RCC 7860 (cell line): ENCODE results near the gene SLC30A1.

Experiments used
- DNase-seq: peaks from one replicate; pipeline ENCODE4 v3.0.0-alpha.2; 2015; ENCODE audit warnings: low spot score
- FAIRE-seq: peaks from 2 replicates; lab custom pipeline; 2012; peaks lifted over from hg19 to GRCh38; lab: Jason Lieb, UNC

Gene SLC30A1

GRCh38 chr1:211607754-211608473 lies 29.0 kb upstream of the SLC30A1 start:
- DNase-seq (no peak), FAIRE-seq (no peak)

- FAIRE-seq = no peak
- DNase-seq = no peak
Measured at GRCh38 chr1:211606914-211607753, 28.2 kb upstream of the SLC30A1 start.

- no peak for DNase-seq
- no peak for FAIRE-seq
Measured at GRCh38 chr1:211606332-211606913, 27.5 kb upstream of the SLC30A1 start.

DNA sequence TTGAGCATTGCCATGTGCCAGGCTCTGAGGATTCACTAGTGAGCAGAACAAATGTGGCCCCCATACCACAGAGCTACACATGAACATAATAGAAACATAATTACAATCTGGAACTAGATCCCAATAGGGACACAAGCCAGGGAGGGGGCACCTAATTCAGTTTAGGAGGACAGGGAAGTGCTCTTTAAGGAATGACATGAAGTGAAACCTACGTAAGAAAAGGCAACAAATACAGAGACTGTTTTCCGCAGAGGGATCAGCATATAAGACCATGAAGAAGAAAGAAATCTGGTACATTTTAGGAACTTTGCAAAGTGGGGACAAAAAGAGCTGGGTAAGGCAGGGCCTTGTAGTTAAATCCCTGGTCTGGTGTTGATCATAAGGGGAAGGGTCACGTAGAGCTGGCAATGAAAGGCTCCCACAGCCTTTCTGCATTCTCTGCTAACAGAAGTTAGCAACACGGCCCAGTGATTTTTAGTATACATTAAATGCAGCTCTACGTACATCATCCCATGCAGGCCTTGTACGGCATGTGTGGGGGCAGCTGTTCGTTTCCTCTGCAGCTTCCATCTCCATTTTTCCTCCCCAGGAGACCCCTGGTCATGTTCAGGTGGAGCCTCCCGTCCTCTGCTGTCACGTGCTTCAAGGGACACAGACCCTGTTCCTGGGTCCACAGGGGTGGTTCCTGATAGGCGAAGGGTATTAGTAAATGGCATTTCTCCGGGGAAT lies 26.8 kb upstream of the SLC30A1 start:
- no peak for DNase-seq
- FAIRE-seq = no peak

DNA sequence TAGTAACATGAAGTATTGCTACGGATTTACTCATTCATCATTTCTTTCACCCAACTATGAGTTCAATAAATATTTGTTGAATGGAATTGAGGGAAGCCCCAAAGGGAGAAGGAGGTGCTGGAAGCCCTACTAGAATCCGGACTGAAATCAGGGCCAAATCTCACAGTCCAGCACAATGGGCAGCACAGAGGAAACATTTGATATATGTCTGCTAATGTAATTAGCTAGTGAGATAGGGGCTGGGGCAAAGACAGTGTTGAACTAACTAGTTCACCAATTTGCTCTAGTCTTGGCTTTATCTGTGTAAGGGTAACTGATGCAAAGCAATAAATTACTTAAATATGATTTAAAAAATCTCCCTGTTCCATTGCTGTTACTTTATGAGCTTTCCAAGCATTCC lies 26.1 kb upstream of the SLC30A1 start:
- DNase-seq (no peak), FAIRE-seq (no peak)

GRCh38 chr1:211604548-211604947 lies 25.6 kb upstream of the SLC30A1 start:
- no peak for FAIRE-seq
- DNase-seq = no peak

GRCh38 chr1:211603713-211604112 lies 24.8 kb upstream of the SLC30A1 start:
- FAIRE-seq (no peak), DNase-seq (no peak)

DNA sequence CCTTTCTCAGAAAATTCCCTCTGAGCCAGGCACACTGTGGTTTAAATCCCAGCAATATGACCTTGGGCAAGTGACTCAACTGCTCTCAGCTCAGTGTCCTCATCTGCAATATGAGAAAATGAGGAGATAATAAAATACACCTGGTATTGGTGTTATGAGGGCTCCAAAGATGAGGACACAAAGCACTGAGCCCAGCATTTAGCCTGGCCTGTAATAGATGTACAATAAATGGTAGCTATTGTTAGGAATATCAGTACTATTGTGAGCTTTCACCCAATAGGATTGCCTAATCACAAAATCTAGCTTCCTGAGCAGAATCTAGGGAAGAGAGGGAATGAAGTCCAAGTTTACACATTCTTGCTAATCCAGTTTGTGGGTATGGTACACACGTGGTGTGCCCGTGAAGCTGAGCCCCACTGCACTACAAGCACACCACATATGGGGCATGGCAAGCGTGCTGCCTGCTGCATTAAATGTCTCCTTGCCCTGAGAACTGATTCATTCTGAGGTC lies 24.3 kb upstream of the SLC30A1 start:
- DNase-seq (no peak), FAIRE-seq (no peak)

DNA sequence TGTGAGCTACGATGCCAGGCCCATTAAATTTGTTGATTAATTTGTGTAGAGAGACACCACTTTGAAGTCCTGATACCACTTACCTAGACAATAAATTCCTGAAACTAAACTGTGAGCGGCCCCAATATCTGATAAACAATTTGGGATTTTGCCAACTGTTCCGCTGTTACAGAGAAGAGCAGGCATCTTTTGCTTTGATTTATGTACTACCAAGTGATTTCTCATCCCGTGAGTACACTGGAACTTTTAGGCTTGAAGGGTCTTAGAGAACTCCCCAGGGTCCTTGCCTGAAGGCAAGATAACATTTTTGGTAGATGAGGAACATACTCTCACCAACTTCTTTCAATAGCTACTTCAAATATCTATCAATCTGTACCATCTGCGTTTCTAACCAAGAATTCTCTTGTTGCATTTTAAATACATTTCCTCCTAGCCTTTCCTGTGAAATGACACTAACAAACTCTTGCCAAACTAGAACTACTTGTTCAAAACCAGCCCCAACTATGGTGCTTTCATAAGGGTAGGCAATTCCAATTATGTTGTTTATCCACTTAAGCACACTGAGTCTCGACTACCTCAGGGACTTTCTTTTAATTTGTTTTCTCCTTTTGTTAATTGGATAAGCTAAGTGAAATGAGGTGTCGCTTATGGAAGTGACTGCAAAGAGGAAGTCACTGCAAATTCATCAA lies 23.2 kb upstream of the SLC30A1 start:
- no peak for DNase-seq
- FAIRE-seq = no peak

DNA sequence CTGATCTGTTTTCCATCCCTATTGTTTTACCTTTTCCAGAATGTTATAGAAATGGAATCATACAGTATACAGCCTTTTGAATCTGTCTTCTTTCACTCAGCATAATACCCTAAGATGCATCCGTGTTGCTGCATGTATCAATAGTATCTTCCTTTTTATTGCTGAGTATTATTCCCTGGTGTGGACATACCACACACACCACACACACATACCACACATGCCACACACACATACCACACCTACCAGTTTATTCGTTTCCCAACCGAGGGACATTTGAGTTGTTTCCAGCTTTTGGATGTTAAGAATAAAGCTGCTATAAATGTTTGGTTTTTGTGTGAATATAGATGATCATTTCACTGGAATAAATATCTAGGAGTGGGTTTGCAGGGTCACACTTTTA lies 22.2 kb upstream of the SLC30A1 start:
- DNase-seq = no peak
- no peak for FAIRE-seq

GRCh38 chr1:211599250-211599649 lies 20.3 kb upstream of the SLC30A1 start:
- no peak for FAIRE-seq

DNA sequence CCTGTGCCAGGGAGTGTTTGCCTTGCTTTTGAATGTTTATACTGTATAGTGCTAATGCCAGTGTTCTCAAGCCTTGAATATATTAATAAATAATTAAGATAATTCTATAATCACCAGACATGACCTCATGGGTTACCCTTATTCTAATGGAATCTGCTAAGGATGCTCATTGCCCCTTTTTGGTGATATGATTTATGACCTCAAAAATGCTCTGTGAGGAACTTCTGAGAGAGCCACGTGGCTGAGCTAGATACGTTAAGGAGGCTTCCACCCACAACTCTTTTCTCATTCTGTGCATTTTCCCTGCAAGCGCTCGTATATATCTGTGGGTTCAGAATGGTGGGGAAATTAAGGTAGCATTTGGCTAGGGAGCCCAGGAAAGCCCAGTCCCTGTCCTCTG lies 19.6 kb upstream of the SLC30A1 start:
- no peak for DNase-seq
- FAIRE-seq = no peak

More at GRCh38 chr1:211599250-211599649, 20.3 kb upstream of the SLC30A1 start:
- DNase-seq = no peak

- no peak for DNase-seq
- no peak for FAIRE-seq
Measured at GRCh38 chr1:211596418-211597181, 17.6 kb upstream of the SLC30A1 start.

- FAIRE-seq (no peak), DNase-seq (no peak)
Measured at GRCh38 chr1:211595419-211595818, 16.5 kb upstream of the SLC30A1 start.

DNA sequence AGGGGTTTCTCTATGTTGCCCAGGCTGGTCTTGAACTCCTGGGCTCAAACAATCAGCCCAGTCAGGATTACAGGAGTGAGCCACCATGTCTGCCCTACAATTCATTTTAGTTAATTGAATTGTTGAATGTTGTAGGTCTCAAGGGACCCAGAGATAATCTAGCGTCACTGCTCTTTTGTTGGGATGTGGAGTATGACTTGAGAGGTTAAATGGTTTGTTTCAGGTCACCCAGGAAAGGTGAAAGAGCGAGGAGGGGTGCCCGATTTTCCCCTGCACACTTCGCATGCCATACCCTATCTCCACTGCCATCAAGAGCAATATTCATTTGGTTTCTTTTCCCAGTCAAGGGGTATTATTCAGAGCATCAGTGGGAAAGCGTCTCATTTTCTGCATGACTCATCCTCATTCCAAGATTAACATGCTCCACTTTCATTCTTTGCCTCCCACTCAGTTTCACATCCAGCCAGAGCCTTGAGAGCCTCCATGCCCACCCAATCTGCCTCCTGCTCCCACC lies 13.1 kb upstream of the SLC30A1 start:
- DNase-seq (peak; percentile 84), FAIRE-seq (peak; percentile 91)

DNA sequence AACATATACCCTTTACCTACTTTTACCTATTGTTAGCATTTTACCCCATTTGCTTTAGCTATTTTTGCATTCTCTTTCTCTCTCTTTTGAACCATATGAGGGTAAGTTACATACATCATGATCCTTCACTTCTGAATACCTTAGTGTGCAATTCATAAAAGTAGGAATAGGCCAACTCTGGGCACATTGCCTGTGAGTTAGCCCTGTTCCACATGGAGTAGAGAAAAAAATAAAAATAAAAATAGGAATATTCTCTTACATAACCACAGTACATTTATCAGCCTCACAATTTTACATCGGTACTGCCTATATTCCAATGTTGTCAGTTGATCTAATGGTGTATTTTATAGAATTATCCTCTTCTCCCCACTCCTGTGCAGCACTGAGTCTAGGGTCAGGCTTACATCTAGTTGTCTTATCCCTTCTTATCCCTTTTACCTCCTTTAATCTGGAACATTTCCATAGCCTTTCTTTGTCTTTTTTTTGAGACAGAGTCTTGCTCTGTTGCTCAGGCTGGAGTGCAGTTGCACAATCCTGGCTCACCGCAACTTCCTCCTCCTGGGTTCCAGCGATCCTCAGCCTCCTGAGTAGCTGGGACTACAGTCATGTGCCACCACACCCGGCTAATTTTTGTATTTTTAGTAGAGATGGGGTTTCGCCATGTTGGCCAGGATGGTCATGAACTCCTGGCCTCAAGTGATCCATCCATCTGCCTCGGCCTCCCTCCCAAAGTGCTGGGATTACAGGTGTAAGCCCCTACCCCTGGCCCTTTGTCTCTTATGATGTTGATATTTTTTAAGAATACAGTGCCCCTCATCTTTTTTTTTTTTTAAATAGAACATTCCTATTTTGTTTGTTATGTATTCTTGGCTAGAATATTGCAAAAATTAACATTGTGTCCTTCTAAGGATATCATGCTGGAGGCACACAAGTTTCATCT lies 11.1 kb upstream of the SLC30A1 start:
- peak; percentile 71 for DNase-seq
- FAIRE-seq = peak; percentile 91

DNA sequence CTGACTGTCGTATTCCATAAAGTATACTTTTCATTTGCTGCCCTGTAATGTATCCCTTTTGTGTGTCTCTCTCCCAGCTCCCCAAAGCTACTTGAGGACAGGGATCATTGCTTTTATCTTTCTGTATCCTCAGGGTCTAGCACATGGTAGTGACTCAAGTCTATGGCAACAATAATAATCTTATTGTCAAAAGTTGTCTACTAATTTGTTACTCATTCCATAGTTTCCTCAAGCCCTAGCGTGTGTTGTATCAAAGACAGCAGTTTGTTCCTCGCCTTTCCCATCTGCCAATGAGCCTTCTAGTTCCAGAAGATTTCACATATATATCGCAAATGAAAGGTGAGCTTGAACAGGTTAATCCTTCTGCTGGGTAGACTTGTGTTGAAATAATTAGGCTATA lies 9.8 kb upstream of the SLC30A1 start:
- DNase-seq (no peak), FAIRE-seq (no peak)

GRCh38 chr1:211587123-211587522 lies 8.2 kb upstream of the SLC30A1 start:
- FAIRE-seq (no peak), DNase-seq (no peak)
